ENCODE measurements around the gene TPRN. TPM values are rescaled to one million over a fixed set of nuclear protein-coding genes. Genes with fewer than 3 reads are reported as not detected.

The TPRN gene
- polyA plus RNA-seq, 1 donor from 2014 or later = 8.1 TPM

- H2AFZ ChIP-seq (ENCODE audit: low read depth, low read length) = no peak overlapping the region
- H3F3A ChIP-seq (ENCODE audit: insufficient read depth, low read length, poor library complexity, severe bottlenecking) = no peaks in the 10 kb centered on the region
- H4K20me1 ChIP-seq (ENCODE audit: insufficient read depth) = no peaks in the 10 kb centered on the region
- no peaks in the 10 kb centered on the region for H3K79me2 ChIP-seq (replicated peaks; ENCODE audit: insufficient read depth, low read length)
- no peaks in the 10 kb centered on the region for H3K9me3 ChIP-seq (ENCODE audit: low read length)
- H3K36me3 ChIP-seq (ENCODE audit: insufficient read depth, low read length) = no peaks in the 10 kb centered on the region
- H3K9ac ChIP-seq (ENCODE audit: low read length) = no peak overlapping the region
- H3K4me3 ChIP-seq (ENCODE audit: low read length) = peak overlapping the region; percentile 77
- no peaks in the 10 kb centered on the region for H3K27me3 ChIP-seq (ENCODE audit: insufficient read depth, low read depth, low read length)
- H3K4me2 ChIP-seq (ENCODE audit: low read length) = no peak overlapping the region
- no peak overlapping the region for H3K27ac ChIP-seq (ENCODE audit: low read length)
- TF ChIP-seq EZH2 (IDR thresholded peaks at IDR 0.05; ENCODE audit: borderline replicate concordance, insufficient read depth, low read length, poor library complexity, severe bottlenecking) (no peak), TAF1 (IDR thresholded peaks at IDR 0.05; ENCODE audit: low read depth) (no peak), REST (IDR thresholded peaks at IDR 0.05; ENCODE audit: borderline replicate concordance) (no peak), CTCF (IDR thresholded peaks at IDR 0.05; ENCODE audit: poor library complexity, severe bottlenecking) (no peak), SMC3 (conservative IDR thresholded peaks at IDR 0.05; ENCODE audit: poor library complexity) (no peak), RAD21 (conservative IDR thresholded peaks at IDR 0.05) (no peak), MXI1 (conservative IDR thresholded peaks at IDR 0.05; ENCODE audit: poor library complexity, severe bottlenecking) (no peak), EP300 (conservative IDR thresholded peaks at IDR 0.05; ENCODE audit: poor library complexity, severe bottlenecking) (no peak), POLR2AphosphoS5 (IDR thresholded peaks at IDR 0.05) (no peak)
- H3K9me2 ChIP-seq (ENCODE audit: insufficient read depth, low read length) = no peaks in the 10 kb centered on the region
Observed at GRCh38 chr9:137220317-137221094, 20.0 kb upstream of the TPRN start.

GRCh38 chr9:137219757-137220316 lies 19.3 kb upstream of the TPRN start:
- no peaks in the 10 kb centered on the region for H3F3A ChIP-seq (ENCODE audit: insufficient read depth, low read length, poor library complexity, severe bottlenecking)
- H4K20me1 ChIP-seq (ENCODE audit: insufficient read depth) = no peaks in the 10 kb centered on the region
- H3K9me3 ChIP-seq (ENCODE audit: low read length) = no peaks in the 10 kb centered on the region
- TF ChIP-seq REST (IDR thresholded peaks at IDR 0.05; ENCODE audit: borderline replicate concordance) (no peak), EP300 (conservative IDR thresholded peaks at IDR 0.05; ENCODE audit: poor library complexity, severe bottlenecking) (no peak), CTCF (IDR thresholded peaks at IDR 0.05; ENCODE audit: poor library complexity, severe bottlenecking) (no peak), SMC3 (conservative IDR thresholded peaks at IDR 0.05; ENCODE audit: poor library complexity) (no peak), EZH2 (IDR thresholded peaks at IDR 0.05; ENCODE audit: borderline replicate concordance, insufficient read depth, low read length, poor library complexity, severe bottlenecking) (no peak), RAD21 (conservative IDR thresholded peaks at IDR 0.05) (no peak), POLR2AphosphoS5 (IDR thresholded peaks at IDR 0.05) (no peak), TAF1 (IDR thresholded peaks at IDR 0.05; ENCODE audit: low read depth) (no peak), MXI1 (conservative IDR thresholded peaks at IDR 0.05; ENCODE audit: poor library complexity, severe bottlenecking) (no peak)
- H3K4me3 ChIP-seq (ENCODE audit: low read length) = no peak overlapping the region
- H3K9ac ChIP-seq (ENCODE audit: low read length) = no peak overlapping the region
- no peak overlapping the region for H3K27ac ChIP-seq (ENCODE audit: low read length)
- no peaks in the 10 kb centered on the region for H3K36me3 ChIP-seq (ENCODE audit: insufficient read depth, low read length)
- H3K27me3 ChIP-seq (ENCODE audit: insufficient read depth, low read depth, low read length) = no peaks in the 10 kb centered on the region
- H3K9me2 ChIP-seq (ENCODE audit: insufficient read depth, low read length) = no peaks in the 10 kb centered on the region
- H3K79me2 ChIP-seq (replicated peaks; ENCODE audit: insufficient read depth, low read length) = no peaks in the 10 kb centered on the region
- H2AFZ ChIP-seq (ENCODE audit: low read depth, low read length) = no peak overlapping the region
- H3K4me2 ChIP-seq (ENCODE audit: low read length) = no peak overlapping the region
